Activated T-helper 2 cell treated with anti-CD3 and anti-CD28 coated beads, Interferon-gamma antibody, Interleukin-2, Interleukin-4, amounts not matched to agents 10 μg/mL and 5 μg/mL and 100 μg/mL, durations not matched to agents 14 hours and 24 hours and 36 hours (primary cell): ENCODE data around the gene SLC2A5. TPM values are rescaled to one million over a fixed set of nuclear protein-coding genes. Genes with fewer than 3 reads are reported as not detected.
A peak's percentile ranks its signal among the peaks of the same experiment; 100 is the strongest.

Source experiments
- DNase-seq: peaks from one replicate; pipeline ENCODE4 v3.0.0; 2021; ENCODE audit warnings: low spot score
- H3K27ac Mint-ChIP-seq: one replicate; pipeline ENCODE4 v1.8.0; 2021; ENCODE audit warnings: mixed read lengths
- H3K27me3 Mint-ChIP-seq: one replicate; pipeline ENCODE4 v1.8.0; 2021; ENCODE audit warnings: low read depth, mixed read lengths
- H3K36me3 Mint-ChIP-seq: one replicate; pipeline ENCODE4 v1.8.0; 2021; ENCODE audit warnings: low read depth, mixed read lengths
- H3K4me1 Mint-ChIP-seq: one replicate; pipeline ENCODE4 v1.8.0; 2021; ENCODE audit warnings: low read depth, mixed read lengths
- H3K4me3 Mint-ChIP-seq: one replicate; pipeline ENCODE4 v1.8.0; 2021; ENCODE audit warnings: low read depth, mild to moderate bottlenecking, moderate library complexity, mixed read lengths
- H3K9me3 Mint-ChIP-seq: one replicate; pipeline ENCODE4 v1.8.0; 2021; ENCODE audit warnings: mixed read lengths
- intact Hi-C: fragments of 100-400 bp; cut with micrococcal nuclease; formaldehyde crosslinking; loops from one replicate; pipeline ENCODE4 v1.15.1; 2023
- total RNA-seq: library from RNA; stranded (reverse); gene quantifications from 2 replicates; pipeline ENCODE4 v1.2.3, GENCODE V29; 2022

Gene SLC2A5
- not detected in 2 replicates for total RNA-seq

DNA sequence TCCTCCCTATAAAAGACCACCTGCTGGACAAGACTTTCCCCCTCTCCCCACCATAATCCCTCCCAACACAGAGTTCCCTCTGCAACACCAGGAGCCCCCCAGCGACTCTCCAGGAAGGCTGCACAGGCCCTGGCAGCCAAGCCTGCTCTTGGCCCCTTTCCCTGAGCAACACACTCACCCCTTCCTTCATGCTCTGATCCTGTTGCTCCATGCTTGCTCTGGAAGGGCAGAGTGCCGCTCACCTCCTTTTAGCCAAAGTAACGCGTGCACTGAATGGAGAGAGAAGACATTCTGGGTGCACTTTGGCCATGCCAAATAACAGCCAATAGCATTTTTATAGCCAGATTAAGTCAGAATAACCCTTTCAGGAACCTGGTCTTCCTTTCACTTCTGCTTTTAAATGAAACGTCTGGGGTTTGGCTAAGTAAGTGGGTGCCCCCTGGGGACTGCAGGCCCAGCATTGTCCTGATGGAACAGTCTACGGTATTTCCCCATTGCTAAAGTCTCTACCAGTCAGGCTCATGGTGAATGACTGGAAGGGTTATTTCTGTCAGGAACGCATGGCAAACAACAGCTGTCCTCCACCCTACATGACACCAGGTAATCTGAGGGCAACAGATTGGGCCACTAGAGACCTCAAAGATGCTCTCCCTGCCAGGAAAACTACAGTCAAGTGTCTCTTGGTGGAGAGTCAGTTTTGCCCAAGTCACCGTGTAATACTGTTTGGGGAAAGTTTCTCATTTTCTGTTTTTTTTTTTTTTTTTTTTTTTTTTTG, at the start of gene SLC2A5:
Gene SLC2A5, minus strand, starts transcription at position 310 of the 775 bp plus-strand sequence. Its CDS starts 99 bp downstream, at position 211.
- no peaks in the 10 kb centered on the region for H3K36me3 Mint-ChIP-seq
- no peak within 1 kb of the TSS for H3K27ac Mint-ChIP-seq
- H3K27me3 Mint-ChIP-seq: peaks cover 25% of the 10 kb centered on the region
- H3K9me3 Mint-ChIP-seq: no peaks in the 10 kb centered on the region
- intact Hi-C loops: no loop called here
- no peak for DNase-seq
- H3K4me3 Mint-ChIP-seq: no peak within 1 kb of the TSS
- peaks cover 11% of the 10 kb centered on the region for H3K4me1 Mint-ChIP-seq

DNA sequence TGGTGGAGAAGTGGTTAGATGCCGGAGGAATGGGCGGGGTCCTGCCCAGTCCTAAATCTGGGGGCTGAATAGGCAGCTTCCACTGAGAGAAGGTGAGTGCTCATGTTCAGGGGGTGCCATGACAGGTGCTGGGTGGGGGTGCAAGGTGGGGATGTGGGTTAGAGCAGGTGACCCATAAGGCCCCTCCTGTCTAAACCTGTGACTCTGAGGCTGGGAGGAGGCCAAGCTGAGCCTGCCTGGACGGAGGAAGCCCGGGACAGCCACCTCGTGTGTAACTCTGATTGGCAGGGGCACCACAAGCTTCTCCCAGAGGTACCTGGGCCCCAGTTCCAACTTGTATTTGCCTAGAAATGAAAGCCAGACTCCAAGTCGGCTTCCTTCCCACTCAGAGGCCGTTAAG, 48.8 kb upstream of the SLC2A5 start:
- Mint-ChIP-seq H3K36me3 (no peaks in the 10 kb centered on the region), H3K4me1 (peaks cover 14% of the 10 kb centered on the region), H3K27me3 (no peaks in the 10 kb centered on the region), H3K9me3 (no peaks in the 10 kb centered on the region), H3K27ac (no peak overlapping the region), H3K4me3 (no peak overlapping the region)
- intact Hi-C loops: no loop called here
- DNase-seq: no peak

DNA sequence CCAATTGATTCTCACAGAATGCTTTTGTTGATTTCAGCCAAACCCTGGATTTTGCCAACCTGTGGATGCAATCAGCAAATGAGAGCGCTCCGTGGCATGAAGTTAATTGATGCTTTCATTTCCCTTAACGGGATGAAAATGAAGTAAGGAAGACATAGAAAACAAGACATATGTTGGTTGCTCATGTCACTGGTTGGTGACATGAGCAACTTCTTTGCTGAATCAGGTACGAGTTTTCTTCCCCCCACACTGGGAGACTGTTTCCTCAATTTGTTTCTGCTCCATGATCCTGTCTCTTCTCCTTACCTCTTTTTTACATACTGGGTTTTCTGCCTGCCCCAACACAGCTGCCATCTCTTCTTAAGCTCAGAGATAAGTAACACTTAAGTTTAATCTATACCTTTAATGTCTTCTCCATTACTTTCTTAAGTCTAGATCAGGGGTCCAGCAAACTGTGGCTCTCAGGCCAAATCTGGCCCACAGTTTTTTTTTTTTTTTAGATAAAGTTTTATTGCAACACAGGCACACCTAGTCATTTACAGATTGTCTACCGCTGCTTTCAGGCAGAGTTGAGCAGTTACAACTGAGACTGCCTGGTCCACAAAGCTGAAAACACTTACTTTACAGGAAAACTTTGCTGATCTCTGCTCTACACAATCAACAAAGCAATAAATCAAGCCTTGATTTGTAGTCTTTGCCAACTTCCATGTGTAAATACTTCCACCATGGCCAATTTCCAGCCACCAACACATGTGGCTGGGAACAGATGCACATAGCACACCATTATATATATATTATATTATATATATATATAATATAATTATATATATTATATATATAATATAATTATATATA, 46.1 kb upstream of the SLC2A5 start:
- no peak overlapping the region for H3K4me3 Mint-ChIP-seq
- DNase-seq: no peak
- H3K4me1 Mint-ChIP-seq: peaks cover 14% of the 10 kb centered on the region
- intact Hi-C loops: no loop called here
- no peaks in the 10 kb centered on the region for H3K27me3 Mint-ChIP-seq
- no peak overlapping the region for H3K27ac Mint-ChIP-seq
- no peaks in the 10 kb centered on the region for H3K36me3 Mint-ChIP-seq
- no peaks in the 10 kb centered on the region for H3K9me3 Mint-ChIP-seq

GRCh38 chr1:9112961-9113880, 43.8 kb upstream of the SLC2A5 start:
- Mint-ChIP-seq H3K27me3 (no peaks in the 10 kb centered on the region), H3K4me1 (peaks cover 14% of the 10 kb centered on the region), H3K36me3 (no peaks in the 10 kb centered on the region), H3K27ac (no peak overlapping the region), H3K4me3 (no peak overlapping the region), H3K9me3 (no peaks in the 10 kb centered on the region)
- intact Hi-C loops: loop anchor here (5.0 kb wide), 2 partner anchors 139 to 379 kb away; no protein-coding TSS in a partner anchor
- no peak for DNase-seq

GRCh38 chr1:9111957-9112356, 42.5 kb upstream of the SLC2A5 start:
- Mint-ChIP-seq H3K27me3 (no peaks in the 10 kb centered on the region), H3K4me3 (no peak overlapping the region), H3K36me3 (no peaks in the 10 kb centered on the region), H3K4me1 (peaks cover 14% of the 10 kb centered on the region), H3K27ac (no peak overlapping the region), H3K9me3 (no peaks in the 10 kb centered on the region)
- intact Hi-C loops: loop anchor here (5.0 kb wide), 2 partner anchors 140 to 380 kb away; no protein-coding TSS in a partner anchor
- no peak for DNase-seq

GRCh38 chr1:9111357-9111691, 41.9 kb upstream of the SLC2A5 start:
- intact Hi-C loops: loop anchor here (5.0 kb wide), 2 partner anchors 141 to 381 kb away; no protein-coding TSS in a partner anchor
- no peak for DNase-seq
- no peak overlapping the region for H3K27ac Mint-ChIP-seq
- no peak overlapping the region for H3K4me3 Mint-ChIP-seq
- no peaks in the 10 kb centered on the region for H3K9me3 Mint-ChIP-seq
- no peaks in the 10 kb centered on the region for H3K36me3 Mint-ChIP-seq
- H3K4me1 Mint-ChIP-seq: peaks cover 14% of the 10 kb centered on the region
- H3K27me3 Mint-ChIP-seq: no peaks in the 10 kb centered on the region

DNA sequence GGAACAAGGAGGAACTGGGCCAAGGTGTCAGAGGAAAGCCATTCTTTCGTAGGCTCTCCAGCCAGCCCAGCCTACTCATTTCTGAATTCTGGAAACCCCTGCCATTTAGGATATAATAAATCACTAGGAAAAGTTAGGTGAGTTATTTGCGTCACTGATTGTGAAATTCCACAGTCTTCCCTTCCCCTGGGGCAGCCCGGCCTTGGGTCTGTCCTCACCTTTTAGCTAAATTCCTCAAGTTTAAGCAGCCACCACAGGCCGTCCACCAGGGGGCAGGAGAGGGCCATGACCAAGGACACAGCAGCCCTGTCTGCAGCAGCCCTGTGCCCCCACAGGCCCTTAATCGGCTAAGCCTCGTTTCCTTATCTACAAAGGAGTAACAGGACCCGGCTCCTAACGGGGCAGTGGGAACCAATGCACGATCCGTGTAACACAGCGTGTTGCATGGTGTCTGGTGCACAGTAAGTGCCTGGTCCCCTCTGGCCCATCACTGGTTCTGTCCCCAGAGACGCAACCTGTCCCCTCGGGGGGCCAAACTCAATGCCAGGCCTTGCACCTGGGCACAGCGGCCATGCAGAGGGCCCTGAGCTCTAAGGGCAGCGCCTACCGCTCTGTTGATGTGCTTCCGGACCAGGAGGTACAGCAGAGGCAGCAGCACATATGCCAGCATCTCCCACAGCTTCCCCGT, 41.4 kb upstream of the SLC2A5 start:
- no peak overlapping the region for H3K27ac Mint-ChIP-seq
- no peak overlapping the region for H3K4me3 Mint-ChIP-seq
- DNase-seq: peak; percentile 70
- intact Hi-C loops: loop anchor here (1.0 to 5.0 kb wide), 3 partner anchors 85 to 381 kb away; no protein-coding TSS in a partner anchor
- peaks cover 14% of the 10 kb centered on the region for H3K4me1 Mint-ChIP-seq
- H3K9me3 Mint-ChIP-seq: no peaks in the 10 kb centered on the region
- no peaks in the 10 kb centered on the region for H3K27me3 Mint-ChIP-seq
- H3K36me3 Mint-ChIP-seq: no peaks in the 10 kb centered on the region

- H3K4me3 Mint-ChIP-seq: no peak overlapping the region
- no peaks in the 10 kb centered on the region for H3K9me3 Mint-ChIP-seq
- no peak for DNase-seq
- H3K4me1 Mint-ChIP-seq: peaks cover 14% of the 10 kb centered on the region
- H3K36me3 Mint-ChIP-seq: no peaks in the 10 kb centered on the region
- no peak overlapping the region for H3K27ac Mint-ChIP-seq
- H3K27me3 Mint-ChIP-seq: no peaks in the 10 kb centered on the region
- intact Hi-C loops: loop anchor here (10.0 kb wide), 1 partner anchor 183 kb away; no protein-coding TSS in a partner anchor
Measured at GRCh38 chr1:9108056-9108665, 38.7 kb upstream of the SLC2A5 start.

DNA sequence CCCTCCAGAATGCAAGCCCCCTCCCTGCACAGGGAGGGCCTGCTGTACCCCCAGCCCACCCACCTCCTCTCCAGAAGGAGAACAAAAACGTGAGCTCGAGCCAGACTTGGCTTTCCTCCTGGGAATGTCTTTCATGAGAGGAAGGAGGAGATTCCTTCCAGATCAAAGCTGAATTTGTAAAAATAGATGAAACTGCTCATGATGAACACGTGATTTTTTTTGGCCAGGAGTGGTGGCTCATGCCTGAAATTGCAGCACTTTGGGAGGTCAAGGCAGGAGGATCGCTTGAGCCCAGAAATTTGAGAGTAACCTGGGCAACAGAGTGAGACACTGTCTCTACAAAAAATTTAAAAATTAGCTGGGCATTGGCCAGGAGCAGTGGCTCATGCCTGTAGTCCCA, 37.7 kb upstream of the SLC2A5 start:
- Mint-ChIP-seq H3K4me1 (peaks cover 14% of the 10 kb centered on the region), H3K36me3 (no peaks in the 10 kb centered on the region), H3K9me3 (no peaks in the 10 kb centered on the region), H3K27ac (no peak overlapping the region), H3K27me3 (no peaks in the 10 kb centered on the region), H3K4me3 (no peak overlapping the region)
- DNase-seq: no peak
- intact Hi-C loops: loop anchor here (10.0 kb wide), 1 partner anchor 182 kb away; no protein-coding TSS in a partner anchor

DNA sequence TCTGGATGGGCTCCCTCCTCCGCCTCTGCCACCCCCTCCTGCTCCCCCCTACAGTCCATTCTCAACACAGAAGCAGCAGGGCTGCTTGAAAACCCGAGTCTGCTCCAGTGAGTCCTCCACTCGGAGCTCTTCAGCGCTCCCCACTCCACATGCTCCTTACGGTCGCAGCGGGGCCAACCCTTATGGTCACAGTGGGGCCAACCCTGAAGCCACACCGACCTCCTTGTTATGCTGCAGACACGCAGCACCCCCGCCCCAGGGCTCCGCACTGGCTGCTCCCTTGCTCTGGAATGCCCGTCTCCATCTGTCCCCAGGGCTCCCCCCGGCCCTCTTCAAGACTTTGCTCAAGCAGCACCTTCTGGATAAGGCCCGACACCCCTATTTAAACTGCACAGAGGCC, 36.9 kb upstream of the SLC2A5 start:
- DNase-seq: no peak
- Mint-ChIP-seq H3K4me1 (peaks cover 7% of the 10 kb centered on the region), H3K27ac (no peak overlapping the region), H3K36me3 (no peaks in the 10 kb centered on the region), H3K27me3 (no peaks in the 10 kb centered on the region), H3K4me3 (no peak overlapping the region), H3K9me3 (no peaks in the 10 kb centered on the region)
- intact Hi-C loops: loop anchor here (10.0 kb wide), 1 partner anchor 181 kb away; no protein-coding TSS in a partner anchor

- intact Hi-C loops: loop anchor here (10.0 kb wide), 1 partner anchor 181 kb away; no protein-coding TSS in a partner anchor
- Mint-ChIP-seq H3K36me3 (no peaks in the 10 kb centered on the region), H3K4me3 (no peak overlapping the region), H3K27ac (no peak overlapping the region), H3K27me3 (no peaks in the 10 kb centered on the region), H3K9me3 (no peaks in the 10 kb centered on the region), H3K4me1 (no peaks in the 10 kb centered on the region)
- no peak for DNase-seq
Measured at GRCh38 chr1:9105336-9105867, 36.0 kb upstream of the SLC2A5 start.
